Dermis blood vessel endothelial cell (primary cell): ENCODE data around the gene ABCB4. TPM values are rescaled to one million over a fixed set of nuclear protein-coding genes. Genes with fewer than 3 reads are reported as not detected.

Source experiments
- total RNA-seq: library from RNA; depleted of rRNA; stranded (reverse); fragments of >200 nt; gene quantifications from 2 replicates; pipeline ENCODE4 v1.2.3, GENCODE V29; 2014

The ABCB4 gene
- total RNA-seq, 1 donor from 2014 or later, result 0.34 TPM

Other genes starting within 250 kb of the ABCB4 start
- gene CROT, start 130.0 kb downstream of the ABCB4 start, total RNA-seq, result 4.2 and 4.3 TPM in 2 replicates
- 4.6 and 16.2 TPM in 2 replicates for gene ABCB1, start 125.2 kb upstream of the ABCB4 start, total RNA-seq
- 0.88 and 1.7 TPM in 2 replicates for gene RUNDC3B, start 152.7 kb upstream of the ABCB4 start, total RNA-seq